ENCODE measurements around the gene CCND1. TPM values are rescaled to one million over a fixed set of nuclear protein-coding genes. Genes with fewer than 3 reads are reported as not detected.

Gene CCND1
- total and polyA plus RNA-seq, 9 of the 15 experiments (the other 6 are each of a cell fraction or from before 2014, with no cell fraction given) = 0.04 to 23.3 (median 3.8) TPM

- Histone ChIP-seq H3K4me1 (replicated peaks in 1 of 2; ENCODE audit: control insufficient read depth in 2 of 2, insufficient read depth in 2 of 2, low read length in 2 of 2) (peaks cover 0 to 6% of the 10 kb centered on the region in 2 experiments; a peak in 3 of 5 replicates), H3K4me3 (no peak overlapping the region), H3K27ac (ENCODE audit: extremely low read depth, low read depth, low read length) (no peak overlapping the region), H3K9me3 (replicated peaks; ENCODE audit: control insufficient read depth, insufficient read depth, low read depth, low read length) (peaks cover 4% of the 10 kb centered on the region; the same call in 1 of the 2 replicates), H3K9me1 (ENCODE audit: control insufficient read depth, insufficient read depth, low read length) (no peaks in the 10 kb centered on the region), H3K36me3 (ENCODE audit: control insufficient read depth, insufficient read depth, low read length) (no peaks in the 10 kb centered on the region), H3K27me3 (ENCODE audit: control insufficient read depth in 2 of 2, insufficient read depth in 2 of 2, low read length in 2 of 2) (peaks cover 14 to 37% of the 10 kb centered on the region in 2 experiments), H3K4me2 (ENCODE audit: insufficient read depth, low read length) (no peak overlapping the region), H4K20me1 (replicated peaks; ENCODE audit: control insufficient read depth, insufficient read depth, low read length) (no peaks in the 10 kb centered on the region), H3K9ac (ENCODE audit: insufficient read depth in 1 of 2, low read depth in 2 of 2, low read length in 2 of 2) (no peak overlapping the region), H3K79me2 (ENCODE audit: control insufficient read depth, insufficient read depth, low read length) (no peaks in the 10 kb centered on the region), H2AFZ (ENCODE audit: low read depth, low read length) (no peak overlapping the region)
- no TSS peak for BruUV-seq (replicated peaks)
- 13% methylated on average over 2 of the region's 2 CpGs for WGBS (ENCODE audit: insufficient coverage, low coverage, missing lambda C conversion rate)
- POLR2A ChIA-PET = interaction anchor here (0.6 kb wide), 1 partner anchor 267 kb away, joined by 3 read pairs; no protein-coding TSS in a partner anchor
- peak; percentile 91 for ATAC-seq
- intact Hi-C loops (cut with micrococcal nuclease) = no loop called here
- FAIRE-seq = peak; percentile 94
- CTCF ChIA-PET (ENCODE audit: low intra/inter-chr PET ratio) = no interaction called here
- in situ Hi-C loops (cut with MboI) = no loop called here
- peak; percentile 43 to 57 (median 44) for DNase-seq (ENCODE audit: extremely low read depth in 1 of 4, low spot score in 3 of 4)
- TF ChIP-seq FOS (IDR thresholded peaks at IDR 0.05; ENCODE audit: extremely low read depth, insufficient read length) (peak; percentile 12), ZNF143 (CRISPR knock-in tag; IDR thresholded peaks at IDR 0.05) (peak; percentile 87), USF1 (CRISPR knock-in tag; IDR thresholded peaks at IDR 0.05) (peak; percentile 97), CBFA2T2 (conservative IDR thresholded peaks at IDR 0.05) (peak; percentile 53), REST (IDR thresholded peaks at IDR 0.05; ENCODE audit: borderline replicate concordance) (peak; percentile 36; the same call in 1 of the 2 replicates), REST (CRISPR knock-in tag; IDR thresholded peaks at IDR 0.05; ENCODE audit: low read depth) (no peak), KDM1A (IDR thresholded peaks at IDR 0.05) (no peak), PKNOX1 (IDR thresholded peaks at IDR 0.05) (0 out of 2 replicates have a peak, but pooled peaks have one; percentile 5), USF2 (CRISPR knock-in tag; IDR thresholded peaks at IDR 0.05) (peak; percentile 95), SIX5 (IDR thresholded peaks at IDR 0.05; ENCODE audit: borderline replicate concordance in 1 of 2, insufficient read depth in 1 of 2, low read depth in 1 of 2, low read length in 2 of 2) (peak; percentile 68 to 71; a peak in 3 of 4 replicates), RAD51 (IDR thresholded peaks at IDR 0.05; ENCODE audit: borderline replicate concordance, low read depth) (peak; percentile 90), ZNF316 (IDR thresholded peaks at IDR 0.05) (no peak), CBX3 (IDR thresholded peaks at IDR 0.05; ENCODE audit: borderline replicate concordance in 1 of 2, low read length in 2 of 2) (peak in 1 of 2 experiments; percentile 29; a peak in 1 of 3 replicates)
Measured at GRCh38 chr11:69630017-69630416, 10.9 kb upstream of the CCND1 start.
